ENCODE results near the gene RPP40.

RPP40 gene

GRCh38 chr6:4981761-4982160, 22.1 kb downstream of the RPP40 start:
- H3K36me3 ChIP-seq (ENCODE audit: insufficient read depth, low read length): no peaks in the 10 kb centered on the region
- no peak overlapping the region for H3K4me3 ChIP-seq
- H3K27ac ChIP-seq: no peak overlapping the region
- H3K9me3 ChIP-seq (ENCODE audit: low read depth, low read length): no peaks in the 10 kb centered on the region
- no peak overlapping the region for H3K9ac ChIP-seq (ENCODE audit: insufficient read length)
- no peak for DNase-seq (ENCODE audit: low read depth, low spot score)
- no peak for TF ChIP-seq EZH2 (IDR thresholded peaks at IDR 0.05)
- TF ChIP-seq FOXP2 (optimal IDR thresholded peaks at IDR 0.05; ENCODE audit: control extremely low read depth, extremely low read length, insufficient read depth): no peak

- H3K4me3 ChIP-seq: no peak overlapping the region
- no peak overlapping the region for H3K27ac ChIP-seq
- no peaks in the 10 kb centered on the region for H3K36me3 ChIP-seq (ENCODE audit: insufficient read depth, low read length)
- TF ChIP-seq FOXP2 (optimal IDR thresholded peaks at IDR 0.05; ENCODE audit: control extremely low read depth, extremely low read length, insufficient read depth): no peak
- TF ChIP-seq POLR2AphosphoS5 (IDR thresholded peaks at IDR 0.05; ENCODE audit: borderline replicate concordance, low read depth, low read length): no peak
- no peak for TF ChIP-seq EZH2 (IDR thresholded peaks at IDR 0.05)
- H3K9ac ChIP-seq (ENCODE audit: insufficient read length): no peak overlapping the region
- H3K9me3 ChIP-seq (ENCODE audit: low read depth, low read length): no peaks in the 10 kb centered on the region
- DNase-seq (ENCODE audit: low read depth, low spot score): no peak
Observed at GRCh38 chr6:4979426-4979825, 24.4 kb downstream of the RPP40 start.

GRCh38 chr6:4977468-4977867, 26.4 kb downstream of the RPP40 start:
- DNase-seq (ENCODE audit: low read depth, low spot score): no peak
- Histone ChIP-seq H3K27ac (no peak overlapping the region), H3K9me3 (ENCODE audit: low read depth, low read length) (no peaks in the 10 kb centered on the region), H3K36me3 (ENCODE audit: insufficient read depth, low read length) (no peaks in the 10 kb centered on the region), H3K4me3 (no peak overlapping the region), H3K9ac (ENCODE audit: insufficient read length) (no peak overlapping the region)
- TF ChIP-seq POLR2AphosphoS5 (IDR thresholded peaks at IDR 0.05; ENCODE audit: borderline replicate concordance, low read depth, low read length) (no peak), EZH2 (IDR thresholded peaks at IDR 0.05) (no peak), FOXP2 (optimal IDR thresholded peaks at IDR 0.05; ENCODE audit: control extremely low read depth, extremely low read length, insufficient read depth) (no peak)

GRCh38 chr6:4975506-4975905, 28.3 kb downstream of the RPP40 start:
- Histone ChIP-seq H3K9me3 (ENCODE audit: low read depth, low read length) (no peaks in the 10 kb centered on the region), H3K27ac (no peak overlapping the region), H3K4me3 (no peak overlapping the region), H3K9ac (ENCODE audit: insufficient read length) (no peak overlapping the region), H3K36me3 (ENCODE audit: insufficient read depth, low read length) (no peaks in the 10 kb centered on the region)
- TF ChIP-seq EZH2 (IDR thresholded peaks at IDR 0.05) (no peak), FOXP2 (optimal IDR thresholded peaks at IDR 0.05; ENCODE audit: control extremely low read depth, extremely low read length, insufficient read depth) (no peak), POLR2AphosphoS5 (IDR thresholded peaks at IDR 0.05; ENCODE audit: borderline replicate concordance, low read depth, low read length) (no peak)
- DNase-seq (ENCODE audit: low read depth, low spot score): no peak

- H3K9me3 ChIP-seq (ENCODE audit: low read depth, low read length): no peaks in the 10 kb centered on the region
- DNase-seq (ENCODE audit: low read depth, low spot score): no peak
- no peak overlapping the region for H3K4me3 ChIP-seq
- no peak overlapping the region for H3K27ac ChIP-seq
- no peak overlapping the region for H3K9ac ChIP-seq (ENCODE audit: insufficient read length)
- no peak for TF ChIP-seq FOXP2 (optimal IDR thresholded peaks at IDR 0.05; ENCODE audit: control extremely low read depth, extremely low read length, insufficient read depth)
- no peak for TF ChIP-seq POLR2AphosphoS5 (IDR thresholded peaks at IDR 0.05; ENCODE audit: borderline replicate concordance, low read depth, low read length)
- TF ChIP-seq EZH2 (IDR thresholded peaks at IDR 0.05): no peak
- H3K36me3 ChIP-seq (ENCODE audit: insufficient read depth, low read length): no peaks in the 10 kb centered on the region
Observed at GRCh38 chr6:4974962-4975361, 28.9 kb downstream of the RPP40 start.

GRCh38 chr6:4973982-4974745, 29.7 kb downstream of the RPP40 start:
- no peak overlapping the region for H3K9ac ChIP-seq (ENCODE audit: insufficient read length)

GRCh38 chr6:4973415-4973814, 30.4 kb downstream of the RPP40 start:
- H3K9me3 ChIP-seq (ENCODE audit: low read depth, low read length): no peaks in the 10 kb centered on the region
- TF ChIP-seq EZH2 (IDR thresholded peaks at IDR 0.05) (no peak), POLR2AphosphoS5 (IDR thresholded peaks at IDR 0.05; ENCODE audit: borderline replicate concordance, low read depth, low read length) (no peak), FOXP2 (optimal IDR thresholded peaks at IDR 0.05; ENCODE audit: control extremely low read depth, extremely low read length, insufficient read depth) (no peak)
- H3K4me3 ChIP-seq: no peak overlapping the region
- no peak for DNase-seq (ENCODE audit: low read depth, low spot score)
- H3K27ac ChIP-seq: no peak overlapping the region
- no peak overlapping the region for H3K9ac ChIP-seq (ENCODE audit: insufficient read length)
- H3K36me3 ChIP-seq (ENCODE audit: insufficient read depth, low read length): no peaks in the 10 kb centered on the region

More at GRCh38 chr6:4973982-4974745, 29.7 kb downstream of the RPP40 start:
- DNase-seq (ENCODE audit: low read depth, low spot score): peak; percentile 6
- Histone ChIP-seq H3K4me3 (0 out of 2 replicates have a peak overlapping the region, but pooled peaks have one; percentile 31), H3K27ac (no peak overlapping the region), H3K36me3 (ENCODE audit: insufficient read depth, low read length) (no peaks in the 10 kb centered on the region), H3K9me3 (ENCODE audit: low read depth, low read length) (no peaks in the 10 kb centered on the region)
- TF ChIP-seq POLR2AphosphoS5 (IDR thresholded peaks at IDR 0.05; ENCODE audit: borderline replicate concordance, low read depth, low read length): no peak
- TF ChIP-seq EZH2 (IDR thresholded peaks at IDR 0.05): no peak
- TF ChIP-seq FOXP2 (optimal IDR thresholded peaks at IDR 0.05; ENCODE audit: control extremely low read depth, extremely low read length, insufficient read depth): no peak

- TF ChIP-seq FOXP2 (optimal IDR thresholded peaks at IDR 0.05; ENCODE audit: control extremely low read depth, extremely low read length, insufficient read depth) (no peak), POLR2AphosphoS5 (IDR thresholded peaks at IDR 0.05; ENCODE audit: borderline replicate concordance, low read depth, low read length) (no peak), EZH2 (IDR thresholded peaks at IDR 0.05) (no peak)
- H3K9ac ChIP-seq (ENCODE audit: insufficient read length): no peak overlapping the region
- H3K9me3 ChIP-seq (ENCODE audit: low read depth, low read length): no peaks in the 10 kb centered on the region
- DNase-seq (ENCODE audit: low read depth, low spot score): no peak
- H3K4me3 ChIP-seq: no peak overlapping the region
- H3K27ac ChIP-seq: no peak overlapping the region
- H3K36me3 ChIP-seq (ENCODE audit: insufficient read depth, low read length): no peaks in the 10 kb centered on the region
Observed at GRCh38 chr6:4972438-4972837, 31.4 kb downstream of the RPP40 start.

GRCh38 chr6:4971851-4972250, 32.0 kb downstream of the RPP40 start:
- Histone ChIP-seq H3K9me3 (ENCODE audit: low read depth, low read length) (no peaks in the 10 kb centered on the region), H3K27ac (no peak overlapping the region), H3K4me3 (no peak overlapping the region), H3K36me3 (ENCODE audit: insufficient read depth, low read length) (no peaks in the 10 kb centered on the region), H3K9ac (ENCODE audit: insufficient read length) (no peak overlapping the region)
- TF ChIP-seq FOXP2 (optimal IDR thresholded peaks at IDR 0.05; ENCODE audit: control extremely low read depth, extremely low read length, insufficient read depth): no peak
- TF ChIP-seq POLR2AphosphoS5 (IDR thresholded peaks at IDR 0.05; ENCODE audit: borderline replicate concordance, low read depth, low read length): no peak
- no peak for TF ChIP-seq EZH2 (IDR thresholded peaks at IDR 0.05)
- no peak for DNase-seq (ENCODE audit: low read depth, low spot score)
